GM19035 (cell line): ENCODE measurements around the gene COBL.

ENCODE experiments used
- ATAC-seq: cut with Tn5 transposase; IDR thresholded peaks from one replicate; pipeline ENCODE4 v1.9.1; 2021; ENCODE audit not compliant: unreplicated experiment

The COBL gene

DNA sequence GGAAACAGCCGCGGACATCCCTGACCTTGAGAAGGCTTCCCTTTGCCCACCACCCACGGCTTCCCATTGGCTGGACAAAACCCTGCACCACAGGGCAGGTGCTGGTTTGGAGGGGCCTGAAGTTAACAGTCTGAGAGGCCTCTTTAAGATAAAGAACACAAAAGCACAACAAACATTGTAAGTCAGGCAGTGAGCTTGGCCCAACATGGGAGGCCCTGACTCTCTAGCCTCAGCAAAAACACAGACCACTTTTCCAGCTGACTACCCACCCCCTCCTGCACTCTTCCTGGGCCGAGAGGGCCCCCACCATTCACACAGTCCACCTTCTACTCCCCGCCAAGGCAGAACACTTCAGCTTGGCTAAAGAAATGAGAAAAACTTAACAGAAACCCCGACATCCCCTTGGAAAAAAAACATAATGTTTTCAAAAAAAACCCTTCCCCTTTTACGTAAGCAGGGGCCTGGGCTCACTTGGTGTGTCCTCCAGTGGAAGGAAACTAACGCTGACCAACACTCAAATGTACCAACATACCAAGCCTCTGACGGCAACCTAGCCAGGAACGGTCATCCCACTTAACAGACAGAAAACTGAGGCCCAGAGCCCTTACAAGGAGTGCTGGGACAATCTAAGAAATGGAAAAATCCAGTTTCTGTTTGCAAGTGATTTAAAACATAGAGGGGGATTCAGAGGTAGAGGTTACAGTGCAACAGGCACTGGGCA is 80.9 kb downstream of the COBL start:
- ATAC-seq, result no peak

- ATAC-seq, result no peak
Measured at GRCh38 chr7:51234609-51235308, 81.8 kb downstream of the COBL start.

DNA sequence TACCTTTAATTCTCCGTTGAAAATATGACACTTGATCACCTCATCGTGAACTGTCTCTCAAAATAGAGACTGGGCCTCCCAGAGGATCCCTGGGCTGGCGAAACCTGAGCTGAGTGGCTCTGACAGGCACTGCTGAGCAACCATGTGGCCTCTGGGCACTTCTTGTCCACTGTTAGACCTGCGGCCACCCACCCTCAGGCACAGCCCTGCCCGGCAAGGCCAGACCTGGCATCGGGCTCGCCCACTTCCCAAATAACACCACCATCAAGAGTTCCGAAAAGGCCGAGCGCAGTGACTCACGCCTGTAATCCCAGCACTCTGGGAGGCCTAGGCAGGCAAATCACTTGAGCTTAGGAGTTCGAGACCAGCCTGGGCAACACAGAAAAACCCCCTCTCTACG is 82.5 kb downstream of the COBL start:
- ATAC-seq, result no peak

- no peak for ATAC-seq
Measured at GRCh38 chr7:51233374-51233773, 83.2 kb downstream of the COBL start.

GRCh38 chr7:51230723-51231122 is 85.9 kb downstream of the COBL start:
- ATAC-seq, result no peak

GRCh38 chr7:51230324-51230625 is 86.3 kb downstream of the COBL start:
- ATAC-seq, result no peak

DNA sequence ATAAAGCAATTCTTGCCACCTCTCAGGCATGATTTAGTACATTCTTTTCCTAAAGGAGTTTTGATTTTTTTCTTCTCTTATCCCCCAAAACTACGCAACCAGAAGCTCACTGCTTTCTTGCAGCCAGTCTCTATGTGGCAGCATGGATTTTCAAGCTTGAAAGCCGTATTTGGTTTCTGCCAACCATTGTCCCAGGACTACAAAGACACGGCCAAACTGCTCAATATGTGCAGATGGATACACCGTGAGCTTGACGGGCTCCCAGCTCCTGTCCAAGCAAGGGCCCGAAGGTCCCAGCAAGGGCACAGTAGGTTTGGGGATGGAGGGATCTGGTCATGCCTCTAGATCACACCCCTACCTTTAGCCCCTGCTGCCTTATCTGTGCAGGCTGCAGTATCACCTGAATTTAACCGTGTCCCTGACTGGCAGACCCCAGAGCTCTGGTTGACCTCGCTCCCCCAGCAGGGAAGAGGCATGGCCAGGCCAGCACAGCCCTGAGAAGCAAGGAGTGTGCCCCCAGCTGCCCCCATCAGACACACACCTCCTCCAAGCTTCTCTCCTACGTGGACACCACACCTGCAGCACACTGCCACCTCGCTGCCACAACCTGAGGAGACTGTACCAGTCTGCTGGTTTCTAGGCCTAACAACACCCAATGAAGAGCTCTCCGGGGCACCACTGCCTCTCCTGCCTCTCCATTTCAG is 86.8 kb downstream of the COBL start:
- ATAC-seq, result no peak

DNA sequence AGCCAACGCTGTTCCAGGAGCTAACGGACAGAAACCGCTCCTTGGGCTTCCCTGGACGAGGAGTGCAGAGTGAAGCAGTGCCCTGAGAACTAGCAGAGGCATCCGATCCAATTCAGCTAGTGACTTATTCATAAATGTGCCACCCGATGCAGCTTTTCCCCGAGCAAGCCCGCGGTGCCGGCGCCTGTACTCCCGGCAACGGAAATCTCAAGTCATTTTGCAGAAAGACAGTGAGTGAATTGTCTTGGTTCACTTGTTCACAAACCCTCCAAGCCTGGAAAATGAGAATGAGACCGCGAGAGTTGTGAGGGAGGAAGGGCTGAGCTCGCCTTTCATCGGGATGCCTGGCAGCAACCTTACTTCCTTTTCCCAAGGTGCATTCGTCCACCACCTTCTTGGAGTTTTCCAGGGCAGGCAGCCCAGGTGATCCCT is 87.5 kb downstream of the COBL start:
- no peak for ATAC-seq

DNA sequence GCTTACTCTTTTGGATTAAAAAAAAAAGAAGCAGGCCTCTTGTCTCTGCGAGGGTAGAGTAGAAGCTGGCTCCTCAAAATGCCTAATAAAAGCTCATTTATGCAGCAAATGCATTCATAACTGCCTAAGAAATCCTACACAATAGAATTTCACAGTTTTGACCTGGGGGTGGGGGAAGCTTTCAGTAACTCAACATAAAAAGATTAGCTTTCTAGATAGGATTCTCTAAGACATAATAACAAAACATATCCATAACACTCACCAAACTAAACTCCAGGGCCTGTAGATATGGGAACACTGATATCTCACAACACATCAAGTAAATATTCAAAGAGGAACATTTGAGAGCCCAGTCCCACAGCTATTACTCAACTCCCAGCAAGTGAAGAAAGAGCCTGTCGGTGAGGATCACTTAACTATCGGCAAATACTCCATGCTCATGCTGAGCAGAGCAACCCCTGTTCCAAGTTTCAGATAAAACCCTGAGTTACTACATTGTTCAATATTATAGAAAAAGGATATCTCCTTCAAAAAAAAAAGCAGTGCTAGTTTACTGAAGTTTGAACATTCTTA is 88.1 kb downstream of the COBL start:
- ATAC-seq, result no peak

DNA sequence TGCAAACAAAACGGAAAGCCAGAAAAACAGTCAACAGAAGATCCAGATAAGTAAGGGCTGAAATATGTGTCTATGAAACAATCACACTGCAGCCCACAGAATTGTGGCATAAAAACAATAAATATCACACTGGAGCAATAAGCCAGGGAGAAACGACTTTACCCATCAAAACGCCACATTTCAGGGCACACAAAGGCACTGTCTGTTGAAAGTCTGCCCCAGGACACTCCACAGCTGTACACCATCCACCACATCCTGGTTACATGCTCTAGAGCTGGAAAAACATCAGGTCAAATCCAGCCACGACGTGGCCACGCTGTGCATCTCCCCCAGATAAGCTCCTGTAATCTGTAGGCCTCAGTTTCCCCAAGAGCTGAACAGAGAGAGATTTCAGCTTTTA is 88.7 kb downstream of the COBL start:
- no peak for ATAC-seq

- ATAC-seq, result no peak
Measured at GRCh38 chr7:51226916-51227535, 89.6 kb downstream of the COBL start.

DNA sequence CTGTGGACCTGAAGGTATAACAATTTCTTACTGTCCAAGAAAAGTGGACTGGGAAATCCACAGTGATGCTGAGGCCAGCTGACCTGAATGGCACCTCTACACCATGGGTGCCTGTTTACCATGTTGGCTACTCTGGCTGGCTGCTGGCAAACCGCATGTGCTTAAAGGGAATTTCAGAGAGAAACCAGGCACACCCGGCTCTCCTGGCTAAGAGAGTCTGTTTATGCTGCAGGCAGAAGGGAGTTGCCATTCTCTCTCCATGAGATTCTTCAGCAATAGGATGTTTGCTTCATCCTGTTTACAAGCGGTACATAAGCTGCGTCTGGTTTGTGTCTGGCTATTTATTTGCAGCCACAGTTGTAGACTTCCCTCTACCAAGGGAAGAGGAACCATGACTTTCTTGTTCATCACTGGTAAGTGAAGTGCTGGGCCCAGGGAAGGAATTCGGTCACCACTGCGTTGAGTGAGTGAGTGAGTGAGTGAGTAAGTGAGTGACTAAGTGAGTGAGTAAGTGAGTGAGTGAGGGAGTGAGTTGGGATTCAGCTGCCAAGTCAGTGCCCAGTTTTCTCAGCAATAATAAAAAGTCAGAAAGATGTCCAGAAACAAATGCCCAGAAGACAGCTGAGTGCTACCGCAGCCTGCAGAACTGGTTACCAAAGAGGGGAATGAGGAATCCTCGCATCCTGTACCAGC is 90.4 kb downstream of the COBL start:
- no peak for ATAC-seq

- ATAC-seq, result no peak
Measured at GRCh38 chr7:51224811-51225595, 91.6 kb downstream of the COBL start.

GRCh38 chr7:51223505-51223904 is 93.1 kb downstream of the COBL start:
- ATAC-seq, result no peak

GRCh38 chr7:51222916-51223315 is 93.7 kb downstream of the COBL start:
- no peak for ATAC-seq

GRCh38 chr7:51220226-51220625 is 96.4 kb downstream of the COBL start:
- ATAC-seq, result no peak

- no peak for ATAC-seq
Measured at GRCh38 chr7:51219261-51219988, 97.2 kb downstream of the COBL start.

DNA sequence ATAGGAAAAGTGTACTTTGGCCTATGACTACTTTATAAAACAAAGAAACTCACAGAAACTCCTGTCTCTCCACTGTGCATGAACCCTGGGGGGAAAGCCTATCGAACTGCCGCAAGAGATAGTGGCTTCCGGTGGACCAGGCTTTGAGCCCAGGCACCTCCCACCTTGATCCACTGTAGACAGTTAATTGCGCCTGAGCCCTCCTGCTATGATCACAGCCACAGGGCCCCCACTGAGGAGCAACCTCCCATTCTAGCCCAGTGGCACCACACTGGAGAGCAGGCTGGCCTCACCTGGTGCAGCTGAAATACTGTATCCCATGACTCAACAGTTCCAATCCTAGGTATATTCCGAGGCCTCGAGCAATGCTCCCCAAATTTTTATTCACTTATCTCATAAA is 98.8 kb downstream of the COBL start:
- ATAC-seq, result no peak

GRCh38 chr7:51214098-51214497 is 102.5 kb downstream of the COBL start:
- ATAC-seq, result no peak
